Mucosa of rectum (tissue), 2 donors: ENCODE results near the gene FAM107B.

Experiments
- H3K27ac ChIP-seq, 2 donors: one replicate each; pipeline ENCODE4 v1.7.0; 2013; ENCODE audit warnings: inconsistent platforms in 2 of 2, low read depth in 2 of 2, low read length in 2 of 2
- H3K27me3 ChIP-seq, 2 donors: one replicate each; pipeline ENCODE4 v1.7.0; 2013; ENCODE audit warnings: low read length in 2 of 2; ENCODE audit not compliant: control insufficient read depth in 2 of 2, insufficient read depth in 2 of 2
- H3K36me3 ChIP-seq, 2 donors: one replicate each; pipeline ENCODE4 v1.7.0; 2013; ENCODE audit warnings: low read length in 2 of 2; ENCODE audit not compliant: control insufficient read depth in 2 of 2, insufficient read depth in 2 of 2
- H3K4me1 ChIP-seq, 2 donors: one replicate each; pipeline ENCODE4 v1.7.0; 2013; ENCODE audit warnings: low read length in 2 of 2, mild to moderate bottlenecking in 1 of 2; ENCODE audit not compliant: control insufficient read depth in 2 of 2, insufficient read depth in 2 of 2
- H3K4me3 ChIP-seq, 2 donors: one replicate each; pipeline ENCODE4 v1.7.0; 2013; ENCODE audit warnings: low read length in 2 of 2
- H3K9ac ChIP-seq, 2 donors: one replicate each; pipeline ENCODE4 v1.7.0; 2013; ENCODE audit warnings: low read length in 2 of 2, low read depth in 1 of 2, mild to moderate bottlenecking in 1 of 2
- H3K9me3 ChIP-seq, 2 donors: one replicate each; pipeline ENCODE4 v1.7.0; 2013; ENCODE audit warnings: low read length in 2 of 2; ENCODE audit not compliant: control insufficient read depth in 2 of 2
- donor health status: healthy.
- donor health status: Normal muscosa, but diverticular disease.

Gene FAM107B

GRCh38 chr10:14810969-14811953, 36.6 kb upstream of the FAM107B start:
- H3K4me1 ChIP-seq = no peaks in the 10 kb centered on the region
- H3K36me3 ChIP-seq = no peaks in the 10 kb centered on the region
- no peaks in the 10 kb centered on the region for H3K9me3 ChIP-seq
- H3K27ac ChIP-seq = no peak overlapping the region
- H3K9ac ChIP-seq = no peak overlapping the region
- H3K4me3 ChIP-seq = no peak overlapping the region
- H3K27me3 ChIP-seq = no peaks in the 10 kb centered on the region

GRCh38 chr10:14806318-14806717, 31.6 kb upstream of the FAM107B start:
- Histone ChIP-seq H3K4me3 (no peak overlapping the region), H3K9me3 (peaks cover 0 to 2% of the 10 kb centered on the region in 2 donors), H3K9ac (no peak overlapping the region), H3K4me1 (no peaks in the 10 kb centered on the region), H3K27ac (no peak overlapping the region), H3K27me3 (no peaks in the 10 kb centered on the region), H3K36me3 (no peaks in the 10 kb centered on the region)

- Histone ChIP-seq H3K4me3 (no peak overlapping the region), H3K9me3 (peaks cover 0 to 2% of the 10 kb centered on the region in 2 donors), H3K27me3 (no peaks in the 10 kb centered on the region), H3K4me1 (no peaks in the 10 kb centered on the region), H3K36me3 (no peaks in the 10 kb centered on the region), H3K9ac (no peak overlapping the region), H3K27ac (no peak overlapping the region)
Measured at GRCh38 chr10:14803827-14804226, 29.1 kb upstream of the FAM107B start.

- Histone ChIP-seq H3K9me3 (peaks cover 0 to 2% of the 10 kb centered on the region in 2 donors), H3K4me3 (no peak overlapping the region), H3K27me3 (no peaks in the 10 kb centered on the region), H3K4me1 (no peaks in the 10 kb centered on the region), H3K9ac (no peak overlapping the region), H3K36me3 (no peaks in the 10 kb centered on the region), H3K27ac (no peak overlapping the region)
Measured at GRCh38 chr10:14801723-14802122, 27.0 kb upstream of the FAM107B start.

- Histone ChIP-seq H3K9me3 (peaks cover 0 to 2% of the 10 kb centered on the region in 2 donors), H3K4me3 (no peak overlapping the region), H3K27me3 (no peaks in the 10 kb centered on the region), H3K36me3 (no peaks in the 10 kb centered on the region), H3K4me1 (no peaks in the 10 kb centered on the region), H3K27ac (no peak overlapping the region), H3K9ac (no peak overlapping the region)
Measured at GRCh38 chr10:14800397-14800796, 25.7 kb upstream of the FAM107B start.

GRCh38 chr10:14798636-14799035, 23.9 kb upstream of the FAM107B start:
- Histone ChIP-seq H3K36me3 (no peaks in the 10 kb centered on the region), H3K27me3 (no peaks in the 10 kb centered on the region), H3K9me3 (peaks cover 0 to 2% of the 10 kb centered on the region in 2 donors), H3K9ac (no peak overlapping the region), H3K4me3 (no peak overlapping the region), H3K27ac (no peak overlapping the region), H3K4me1 (no peaks in the 10 kb centered on the region)

- no peak overlapping the region for H3K9ac ChIP-seq
- no peak overlapping the region for H3K4me3 ChIP-seq
- no peaks in the 10 kb centered on the region for H3K9me3 ChIP-seq
- no peak overlapping the region for H3K27ac ChIP-seq
- H3K27me3 ChIP-seq = no peaks in the 10 kb centered on the region
- H3K4me1 ChIP-seq = no peaks in the 10 kb centered on the region
- H3K36me3 ChIP-seq = no peaks in the 10 kb centered on the region
Measured at GRCh38 chr10:14787938-14788337, 13.2 kb upstream of the FAM107B start.

- Histone ChIP-seq H3K9ac (no peak overlapping the region), H3K27me3 (no peaks in the 10 kb centered on the region), H3K4me1 (no peaks in the 10 kb centered on the region), H3K27ac (no peak overlapping the region), H3K4me3 (no peak overlapping the region), H3K36me3 (no peaks in the 10 kb centered on the region), H3K9me3 (no peaks in the 10 kb centered on the region)
Measured at GRCh38 chr10:14784459-14785055, 9.9 kb upstream of the FAM107B start.

GRCh38 chr10:14782691-14783363, 8.1 kb upstream of the FAM107B start:
- H3K27ac ChIP-seq = no peak overlapping the region
- H3K9ac ChIP-seq = no peak overlapping the region
- no peaks in the 10 kb centered on the region for H3K36me3 ChIP-seq
- no peak overlapping the region for H3K4me3 ChIP-seq
- no peaks in the 10 kb centered on the region for H3K27me3 ChIP-seq
- H3K4me1 ChIP-seq = peaks cover 7 to 12% of the 10 kb centered on the region in 2 donors
- no peaks in the 10 kb centered on the region for H3K9me3 ChIP-seq

- Histone ChIP-seq H3K27ac (no peak overlapping the region), H3K4me1 (peaks cover 7 to 12% of the 10 kb centered on the region in 2 donors), H3K36me3 (no peaks in the 10 kb centered on the region)
Measured at GRCh38 chr10:14781763-14782162, 7.1 kb upstream of the FAM107B start.

More at GRCh38 chr10:14781763-14782162, 7.1 kb upstream of the FAM107B start:
- Histone ChIP-seq H3K27me3 (no peaks in the 10 kb centered on the region), H3K4me3 (no peak overlapping the region), H3K9me3 (no peaks in the 10 kb centered on the region), H3K9ac (no peak overlapping the region)
